Dermis microvascular lymphatic vessel endothelial cell (primary cell): ENCODE measurements around the gene NINL. TPM values are rescaled to one million over a fixed set of nuclear protein-coding genes. Genes with fewer than 3 reads are reported as not detected.
"Not testable (repeated sequence)": the region's sequence is repeated elsewhere in the genome, so short reads cannot be mapped to it uniquely, and the experiment has no call there.

Experiments used
- DNase-seq, 2 donors: peaks; one replicate each; pipeline versions ENCODE4 v3.0.0 to v3.0.0-alpha.2; 2010; ENCODE audit warnings: low read depth in 2 of 2
- total RNA-seq: library from RNA; depleted of rRNA; stranded (reverse); fragments of >200 nt; gene quantifications from 2 replicates; pipeline ENCODE4 v1.2.1, GENCODE V29; 2014

The NINL gene
- total RNA-seq, 1 donor from 2014 or later, result 9.1 TPM

DNA sequence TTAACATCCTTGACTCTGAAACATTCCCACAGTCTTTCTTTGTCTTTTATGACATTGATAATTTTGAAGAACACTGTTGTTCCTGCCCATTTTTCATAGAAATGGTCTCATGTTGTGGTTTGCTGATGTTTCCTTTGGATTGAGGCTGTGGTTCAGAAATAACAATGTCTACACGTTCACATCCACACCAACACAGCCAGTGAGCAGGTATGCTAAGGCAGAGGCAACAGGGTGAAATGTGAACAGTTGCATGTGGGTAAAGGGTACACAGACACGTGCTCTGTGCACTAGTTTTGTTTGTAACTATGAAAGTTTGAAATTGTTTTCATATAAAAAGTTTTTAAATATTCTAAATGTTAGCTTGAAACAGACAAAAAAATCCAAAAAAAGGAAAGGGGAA, 99.5 kb downstream of the NINL start:
- DNase-seq, result no peak

DNA sequence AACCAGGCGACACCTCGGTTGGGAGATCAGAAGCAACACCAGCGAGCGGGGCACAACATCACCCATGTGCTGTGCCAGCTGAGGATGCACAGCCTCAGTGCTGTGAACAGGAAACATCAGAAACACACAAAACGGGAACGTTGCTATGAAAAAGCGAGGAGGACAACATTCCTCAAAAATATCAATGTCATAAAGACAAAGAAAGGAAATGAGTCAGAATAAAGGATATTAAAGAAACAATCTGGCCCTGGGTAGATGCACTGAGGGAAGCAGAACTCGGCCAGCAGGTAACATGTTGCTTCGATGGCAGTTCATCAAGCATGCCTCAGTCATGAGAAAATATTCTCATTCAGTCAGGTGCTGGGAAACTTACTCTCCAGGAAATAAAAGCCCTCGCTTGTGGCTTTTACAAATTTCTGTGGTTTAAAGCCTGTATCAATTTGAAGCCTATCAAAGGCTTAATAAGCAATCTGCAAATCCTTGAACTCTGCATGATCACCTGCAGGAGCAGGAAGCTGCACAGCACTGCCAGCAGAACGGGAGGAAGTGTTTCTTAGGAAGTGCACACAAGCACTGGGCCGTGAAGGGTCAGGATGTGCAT, 100.3 kb downstream of the NINL start:
- peak; percentile 72 to 91 for DNase-seq

DNA sequence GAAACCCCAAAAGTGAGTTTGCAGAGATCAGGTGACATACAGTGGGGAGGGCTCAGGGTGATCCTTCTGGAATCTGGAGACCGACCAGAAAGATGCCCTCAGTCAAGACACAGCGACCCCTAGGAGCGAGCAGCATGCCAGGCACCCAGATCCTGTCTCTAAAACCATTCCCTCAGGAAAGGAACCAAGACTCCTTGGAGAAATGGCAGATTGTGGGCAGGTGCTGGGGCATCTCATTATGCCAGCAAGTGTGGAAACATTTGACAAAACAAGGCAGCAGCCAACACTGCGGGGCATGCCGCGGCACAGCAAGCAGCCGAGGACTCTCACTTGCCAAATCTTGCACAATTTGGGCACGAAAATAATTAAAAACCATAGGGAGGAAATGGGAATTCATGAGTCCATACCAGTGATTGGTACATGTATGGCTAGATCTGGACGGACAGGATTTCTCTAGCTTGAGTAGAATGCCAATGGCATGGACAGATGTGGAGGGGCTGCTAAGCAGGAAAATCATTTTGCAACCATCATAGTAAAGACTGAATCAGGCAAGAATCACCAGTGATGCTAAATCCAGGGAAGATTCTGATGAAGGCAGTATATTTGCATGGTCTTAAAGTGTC, 101.0 kb downstream of the NINL start:
- no peak for DNase-seq

DNA sequence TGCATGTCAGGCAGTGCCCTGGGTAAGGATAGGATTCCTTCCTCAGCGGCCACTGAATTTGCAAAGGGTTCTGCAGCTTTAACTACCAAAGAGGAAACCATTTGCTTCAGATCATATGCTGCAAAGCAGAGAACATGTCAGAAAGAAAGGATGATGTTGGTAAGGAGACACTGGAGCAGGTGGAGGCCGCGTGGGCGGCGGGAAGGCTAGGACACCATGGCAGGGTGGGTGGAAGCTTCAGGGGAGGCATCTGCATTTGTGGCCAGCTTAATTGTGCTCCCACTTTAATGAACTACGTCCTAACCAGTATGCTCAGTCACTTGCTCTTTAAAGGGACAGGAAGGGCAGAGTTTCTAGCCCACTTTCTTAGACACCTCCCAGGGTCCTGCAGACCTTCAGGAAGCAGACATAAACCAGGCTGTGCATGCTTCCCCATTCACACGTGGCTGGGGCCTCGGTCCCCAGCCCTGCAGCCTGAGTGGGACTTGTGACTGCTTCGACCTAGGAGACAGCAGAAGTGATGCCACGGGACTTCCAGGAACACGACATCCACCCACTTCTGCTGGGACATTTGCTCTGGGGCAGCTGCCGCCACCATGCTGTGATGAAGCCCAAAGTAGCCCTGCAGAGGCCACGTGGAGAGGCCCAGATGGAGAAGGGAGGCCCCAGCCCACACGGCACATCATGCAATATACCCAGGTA, 101.7 kb downstream of the NINL start:
- no peak for DNase-seq

DNA sequence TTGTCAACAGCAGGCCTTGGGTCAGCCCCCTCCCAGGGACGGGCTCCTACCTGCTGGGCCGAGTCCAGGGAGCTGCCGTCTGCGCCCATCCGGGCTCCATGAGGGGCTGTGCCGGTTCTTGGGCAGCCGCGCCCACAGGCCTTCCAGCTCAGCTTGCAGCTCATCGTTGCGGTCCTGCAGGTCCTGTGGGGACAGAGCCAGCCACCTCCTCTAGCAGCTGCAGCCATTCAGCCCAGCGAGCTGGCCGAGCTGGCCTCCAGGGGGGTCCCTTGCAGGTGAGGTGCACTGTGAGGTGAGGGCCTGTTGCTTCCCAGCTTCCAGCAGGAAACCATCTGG, 103.4 kb downstream of the NINL start:
- DNase-seq, result no peak

DNA sequence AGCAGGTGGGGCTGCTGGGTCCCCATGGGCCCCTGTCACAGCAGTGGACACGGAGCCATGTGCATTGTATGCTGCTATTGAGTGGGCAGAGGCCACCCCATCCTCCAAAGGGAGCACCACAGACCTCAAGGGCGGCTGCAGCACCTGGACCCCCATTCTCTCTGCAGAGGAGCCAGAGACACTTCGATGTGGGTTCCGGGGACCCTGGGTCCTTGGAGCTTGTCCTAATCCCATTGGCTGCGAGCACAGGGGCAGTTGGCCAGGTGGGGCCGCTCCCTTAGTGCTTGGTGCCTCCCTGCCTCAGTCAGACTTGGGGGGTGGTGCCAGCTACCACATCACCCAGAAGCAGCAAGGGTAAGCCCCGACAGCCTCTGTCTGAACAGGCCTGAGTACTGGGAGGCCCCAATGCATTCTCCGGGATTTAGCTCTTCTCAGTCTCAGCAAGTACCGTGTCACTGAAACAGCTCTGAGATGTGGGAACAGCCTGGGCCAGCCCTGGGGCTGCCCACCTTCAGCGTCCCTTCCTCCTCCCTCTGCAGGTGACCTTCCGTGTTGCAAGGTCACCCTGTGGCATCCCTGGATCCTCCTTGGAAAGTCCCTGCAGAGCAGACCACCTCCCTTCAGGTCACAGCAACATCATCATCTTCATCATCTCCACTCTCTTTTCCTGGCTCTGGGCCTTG, 104.0 kb downstream of the NINL start:
- no peak for DNase-seq

DNA sequence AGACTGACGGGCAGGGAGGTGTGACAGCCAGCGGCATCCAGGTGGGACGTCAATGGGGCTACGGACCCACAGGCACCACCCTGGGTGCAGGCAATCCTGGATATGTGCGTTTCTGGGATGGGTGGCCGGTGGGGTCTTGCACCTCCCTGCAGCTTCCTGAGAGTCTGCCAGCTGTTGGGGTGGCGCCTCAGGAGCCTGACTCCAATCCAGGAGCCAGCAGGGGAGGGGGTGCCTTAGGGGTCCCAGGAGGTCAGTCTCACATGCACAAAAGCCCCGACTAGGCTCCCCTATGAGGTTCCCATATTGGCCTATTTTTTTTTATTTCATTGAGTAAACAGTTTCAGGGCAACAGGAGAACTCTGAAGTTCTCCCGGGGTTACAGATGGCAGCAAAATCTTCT, 104.5 kb downstream of the NINL start:
- DNase-seq, result no peak

DNA sequence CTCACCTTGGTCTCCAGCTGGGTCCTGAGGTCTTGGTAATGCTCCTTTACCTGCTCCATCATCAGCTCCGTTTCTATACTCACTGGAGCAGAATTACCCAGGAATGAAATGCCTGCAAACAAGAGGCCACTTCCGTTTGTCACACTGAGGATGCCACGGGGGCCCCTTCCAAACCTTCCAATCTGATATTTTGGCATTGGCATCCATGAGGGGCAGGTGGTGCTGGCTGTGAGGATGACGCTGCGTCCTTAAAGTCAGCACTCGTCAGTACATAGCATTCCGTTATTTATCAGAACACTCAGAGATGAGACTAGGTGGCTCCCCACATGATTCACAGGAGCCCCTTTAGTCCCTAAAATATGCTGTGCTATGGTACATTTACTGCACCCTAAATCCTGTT, 105.2 kb downstream of the NINL start:
- DNase-seq, result no peak

DNA sequence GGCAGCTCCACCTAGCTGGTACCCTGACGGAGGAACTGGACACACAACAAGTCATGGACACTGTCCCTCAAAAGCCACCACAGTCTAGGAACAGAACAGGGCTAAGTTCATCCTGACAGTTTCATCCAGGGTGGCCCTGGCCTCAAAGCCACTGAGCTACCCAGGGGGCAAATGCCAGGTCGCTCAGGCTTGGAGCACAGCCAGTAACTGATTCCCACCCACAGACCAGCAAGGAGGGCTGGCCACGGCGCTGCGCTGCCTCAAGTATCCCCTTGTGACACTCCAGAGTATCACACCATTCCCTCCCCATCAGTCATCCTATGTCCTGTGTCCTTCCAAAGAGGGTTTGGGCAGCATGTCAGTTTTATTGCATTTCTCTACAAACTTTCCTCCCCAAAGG, 105.7 kb downstream of the NINL start:
- DNase-seq, result no peak

DNA sequence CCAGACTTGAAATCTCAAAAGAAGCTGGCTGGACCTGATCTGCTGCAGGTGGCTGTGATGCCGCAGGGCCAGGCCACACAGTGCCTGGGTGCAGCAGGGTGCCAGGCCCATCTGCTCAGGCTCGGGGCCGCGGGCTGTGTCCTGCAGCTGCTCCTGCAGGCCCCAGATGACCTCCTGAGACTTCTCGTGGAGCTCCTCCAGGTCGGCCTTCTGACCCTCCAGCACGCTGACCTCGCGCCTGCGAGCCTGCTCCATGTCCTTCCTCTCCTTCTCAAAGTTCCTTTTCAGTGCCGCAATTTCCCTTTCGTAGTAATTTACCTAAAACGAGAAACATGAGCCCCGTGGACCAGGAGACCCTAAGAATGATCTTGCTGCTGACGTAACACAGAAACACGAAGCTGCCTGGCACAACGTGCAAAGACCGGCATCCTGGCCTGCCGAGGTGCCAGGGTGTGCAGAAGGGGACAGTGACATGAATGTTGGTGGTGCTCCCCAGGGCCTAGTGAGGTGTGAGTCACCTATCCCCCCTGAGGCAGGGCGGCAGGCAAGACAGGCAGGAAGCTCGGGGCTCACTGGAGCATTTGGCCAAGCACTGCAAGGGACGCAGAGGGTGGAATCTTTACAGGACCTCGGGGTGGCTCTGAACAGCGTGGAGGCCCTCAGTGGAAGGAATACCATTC, 106.3 kb downstream of the NINL start:
- no peak for DNase-seq

DNA sequence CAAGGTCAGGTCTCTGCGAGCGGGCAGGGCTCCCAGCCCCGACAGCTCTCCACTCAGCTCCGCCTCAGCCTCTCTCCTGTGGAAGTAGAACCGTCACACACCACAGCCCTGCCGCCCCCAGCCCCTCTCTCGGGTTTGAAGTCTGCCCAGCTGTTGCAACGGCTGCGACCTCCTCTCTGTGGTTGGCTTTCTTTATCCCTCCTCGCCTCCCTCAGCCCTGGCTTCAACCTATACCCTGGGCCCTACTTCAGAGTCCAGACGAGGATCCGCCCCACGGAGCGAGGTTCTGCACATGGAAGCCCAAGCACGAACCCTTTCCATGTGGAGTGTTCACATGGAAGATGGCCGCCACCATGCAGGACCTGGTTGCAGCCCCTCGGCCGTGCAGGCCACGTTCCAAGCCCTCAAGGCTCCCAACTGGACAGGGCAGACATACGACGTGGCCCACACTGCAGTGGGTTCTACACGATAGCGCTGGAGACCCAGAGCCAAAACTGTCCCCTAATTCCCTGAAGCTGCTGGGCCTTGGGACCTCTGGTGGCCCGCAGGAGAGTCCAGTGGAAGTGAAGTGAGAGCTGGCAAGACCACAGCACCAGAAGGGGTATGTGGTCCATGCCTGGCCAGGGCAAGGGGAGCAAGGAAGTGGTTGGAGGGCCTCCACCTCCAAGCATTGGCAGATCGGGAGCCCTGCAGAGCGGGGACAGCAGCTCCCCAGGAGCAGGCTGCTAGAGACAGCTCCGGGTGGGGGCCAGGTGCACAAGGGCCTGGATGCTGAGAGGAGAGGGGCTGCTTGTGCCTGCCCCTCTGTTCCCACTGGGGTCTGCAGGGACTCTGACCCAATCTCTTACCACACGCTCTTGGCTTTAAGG, 108.1 kb downstream of the NINL start:
- no peak for DNase-seq

DNA sequence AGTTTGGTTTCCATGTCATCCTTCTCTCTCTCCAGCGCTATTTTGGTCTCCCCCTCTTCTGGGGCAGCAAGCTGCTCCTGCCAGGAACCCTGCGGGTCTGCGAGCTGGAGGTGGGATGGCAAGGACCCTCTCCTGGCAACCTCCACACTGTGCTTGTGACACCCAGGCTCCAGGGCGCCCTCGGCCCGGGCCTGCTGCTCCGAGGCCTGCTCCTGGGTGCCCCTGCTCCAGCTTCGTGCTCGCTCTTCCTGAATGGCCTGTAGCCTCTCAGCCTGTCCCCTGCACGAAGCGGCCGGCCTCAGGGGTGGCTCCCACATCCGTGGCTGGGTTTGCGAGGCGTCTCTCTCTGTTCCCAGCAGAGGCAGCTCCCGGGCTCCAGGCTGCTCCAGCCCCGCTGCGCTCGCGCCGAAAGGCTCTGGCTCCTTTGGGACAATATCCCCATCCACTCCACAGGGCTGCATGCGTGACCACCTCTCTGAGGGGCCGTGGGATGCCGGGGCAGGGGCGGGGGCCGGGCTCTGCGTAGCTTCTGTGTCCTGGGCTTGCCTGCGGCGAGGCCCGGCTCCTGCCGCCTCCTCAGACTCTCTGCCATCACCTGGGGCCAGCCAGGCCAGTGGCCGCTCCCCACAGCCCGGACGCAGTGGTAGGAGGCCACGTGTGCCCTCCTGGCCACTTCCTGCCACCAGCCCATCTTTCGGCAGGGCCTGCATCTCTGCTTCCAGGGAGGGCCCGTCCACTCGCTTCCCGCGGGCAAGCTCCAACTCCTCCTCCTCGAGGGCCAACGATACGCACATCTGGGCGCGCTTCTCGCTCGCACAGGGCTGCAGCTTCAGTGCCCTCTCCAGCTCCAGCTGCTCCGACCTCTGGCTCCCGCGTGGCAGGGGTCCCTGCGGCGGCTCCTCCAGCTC, 109.0 kb downstream of the NINL start:
- no peak for DNase-seq

DNA sequence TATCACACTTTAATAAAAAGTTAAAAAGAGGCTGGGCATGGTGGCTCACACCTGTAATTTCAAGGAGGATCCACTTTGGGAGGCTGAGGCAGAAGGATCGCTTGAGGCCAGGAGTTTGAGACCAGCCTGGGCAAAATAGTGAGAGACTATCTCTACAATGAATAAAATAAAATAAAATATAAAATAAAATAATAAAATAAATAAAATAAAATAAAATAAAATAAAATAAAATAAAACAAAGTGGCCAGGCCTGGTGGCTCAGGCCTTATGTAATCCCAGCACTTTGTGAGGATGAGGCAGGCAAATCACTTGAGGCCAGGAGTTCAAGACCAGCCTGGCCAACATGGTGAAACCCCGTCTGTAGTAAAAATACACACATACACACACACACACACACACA, 112.0 kb downstream of the NINL start:
- not testable (repeated sequence) for DNase-seq

DNA sequence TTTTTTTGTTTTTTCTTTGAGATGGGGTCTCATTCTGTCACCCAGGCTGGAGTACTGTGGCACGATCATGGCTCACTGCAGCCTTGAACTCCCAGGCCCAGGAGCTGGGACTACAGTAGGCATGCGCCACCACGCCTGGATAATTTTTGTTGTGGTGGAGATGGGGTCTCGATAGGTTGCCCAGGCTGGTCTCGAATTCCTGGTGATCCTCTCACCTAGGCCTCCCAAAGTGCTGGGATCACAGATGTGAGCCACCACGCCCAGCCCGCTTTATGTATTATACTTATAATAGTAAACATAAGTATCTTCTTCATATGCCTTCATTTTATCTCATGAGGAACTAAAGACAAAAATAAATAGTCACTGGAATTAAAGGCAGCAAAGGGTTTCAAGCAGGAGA, 114.3 kb downstream of the NINL start:
- no peak for DNase-seq

DNA sequence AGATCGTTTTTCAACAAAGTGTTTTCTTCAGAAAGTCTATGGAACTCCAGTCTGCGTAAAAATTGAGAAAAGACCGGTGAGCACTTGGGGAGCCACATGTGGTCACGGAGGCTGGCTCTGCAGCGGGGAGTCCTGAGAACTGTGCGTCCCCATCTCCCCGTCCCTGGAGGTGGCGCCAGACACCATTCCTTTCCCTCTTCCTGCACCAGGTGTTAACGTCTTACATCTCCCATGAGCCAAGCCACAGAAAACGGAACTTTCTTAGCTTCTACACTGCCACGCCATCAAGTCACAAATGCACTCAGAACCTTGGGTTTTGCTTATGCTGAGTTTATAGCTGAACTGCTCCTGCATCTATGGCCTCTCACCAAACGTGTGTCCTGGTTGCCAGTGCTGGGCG, 115.3 kb downstream of the NINL start:
- peak in 1 of 2 donors; percentile 34 for DNase-seq

DNA sequence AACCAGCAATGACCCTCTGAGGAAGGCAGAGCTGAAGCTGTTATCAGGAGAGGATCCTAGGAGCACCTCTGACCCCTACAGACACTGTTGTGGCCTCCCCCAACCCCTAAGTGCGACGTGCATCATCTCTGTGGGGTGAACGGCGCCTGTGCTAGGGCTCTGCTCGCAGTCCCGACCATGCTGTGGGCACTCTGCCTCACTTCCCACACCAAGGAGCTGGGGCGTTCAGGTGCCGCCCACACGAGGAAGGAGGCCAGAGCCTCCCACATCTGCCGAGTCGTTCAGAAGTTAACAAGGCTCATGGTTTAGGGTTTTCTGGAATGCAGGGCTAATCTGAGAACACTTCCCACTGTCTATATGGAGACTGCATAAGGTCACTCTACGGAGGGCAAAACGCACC, 115.8 kb downstream of the NINL start:
- DNase-seq, result no peak

DNA sequence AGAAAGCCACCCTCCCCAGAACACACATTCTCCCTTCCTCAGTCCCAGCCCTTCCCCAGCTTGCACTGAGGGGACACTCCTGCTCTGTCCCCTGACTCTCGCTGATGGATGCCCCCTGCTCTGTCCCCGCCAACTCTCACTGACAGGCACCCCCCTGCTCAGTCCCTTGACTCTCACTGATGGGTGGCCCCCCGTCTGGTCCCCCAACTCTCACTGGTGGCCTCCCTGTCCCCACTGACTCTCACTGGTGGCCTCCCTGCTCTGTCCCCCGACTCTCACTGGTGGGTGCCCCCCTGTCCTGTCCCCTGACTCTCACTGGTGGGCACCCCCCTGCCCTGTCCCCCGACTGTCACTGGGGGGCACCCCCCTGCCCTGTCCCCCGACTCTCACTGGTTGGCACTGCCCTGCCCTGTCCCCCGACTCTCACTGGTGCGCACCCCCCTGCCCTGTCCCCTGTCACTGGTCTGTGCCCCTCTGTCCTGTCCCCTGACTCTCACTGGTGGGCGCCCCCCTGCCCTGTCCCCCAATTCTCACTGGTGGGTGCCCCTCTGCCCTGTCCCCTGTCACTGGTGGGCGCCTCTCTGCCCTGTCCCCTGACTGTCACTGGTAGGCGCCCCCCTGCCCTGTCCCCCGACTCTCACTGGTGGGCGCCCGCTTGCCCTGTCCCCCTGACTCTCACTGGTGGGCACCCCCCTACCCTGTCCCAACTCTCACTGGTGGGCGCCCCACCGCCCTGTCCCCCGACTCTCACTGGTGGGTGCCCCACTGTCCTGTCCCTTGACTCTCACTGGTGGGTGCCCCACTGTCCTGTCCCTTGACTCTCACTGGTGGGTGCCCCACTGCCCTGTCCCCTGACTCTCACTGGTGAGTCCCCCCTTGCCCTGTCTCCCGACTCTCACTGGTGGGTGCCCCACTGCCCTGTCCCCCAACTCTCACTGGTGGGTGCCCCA, 116.9 kb downstream of the NINL start:
- DNase-seq, result no peak

DNA sequence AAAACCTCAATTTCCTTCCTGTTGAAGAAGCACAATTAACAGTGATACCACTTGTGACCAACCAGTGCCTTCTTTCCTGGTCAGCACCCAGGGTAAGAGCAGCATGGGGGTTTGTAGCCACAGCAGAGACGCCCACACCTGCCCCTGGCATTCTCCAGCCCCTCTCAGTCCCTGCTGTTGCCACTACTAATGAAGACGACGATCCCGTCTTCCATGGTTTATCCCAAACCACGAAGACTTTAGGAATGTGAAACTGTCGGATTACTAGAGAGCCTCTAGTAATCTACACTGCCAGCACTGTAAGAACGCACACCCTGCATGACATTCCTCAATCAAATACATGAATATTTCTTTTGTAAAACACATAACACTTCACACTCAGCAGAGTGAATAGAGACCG, 117.9 kb downstream of the NINL start:
- no peak for DNase-seq

DNA sequence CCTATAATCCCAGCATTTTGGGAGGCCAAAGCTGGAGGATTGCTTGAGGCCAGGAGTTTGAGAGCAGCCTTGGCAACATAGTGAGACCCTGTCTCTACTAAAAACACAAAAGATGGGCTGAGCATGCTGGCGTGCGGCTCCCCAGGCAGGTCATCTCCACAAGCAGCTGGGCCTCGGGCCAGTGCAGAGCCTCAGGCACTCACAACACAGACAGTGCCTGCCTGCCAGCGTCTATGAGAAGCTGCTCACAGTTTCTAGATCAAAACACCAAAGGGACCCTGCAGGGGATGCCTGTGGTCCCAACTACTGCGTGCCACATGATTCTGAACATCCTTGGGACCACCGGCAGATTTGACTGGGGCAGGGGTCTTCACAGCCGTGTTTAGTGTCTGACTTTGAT, 118.5 kb downstream of the NINL start:
- no peak for DNase-seq
